ENCODE measurements around the gene DOCK10.

DNA sequence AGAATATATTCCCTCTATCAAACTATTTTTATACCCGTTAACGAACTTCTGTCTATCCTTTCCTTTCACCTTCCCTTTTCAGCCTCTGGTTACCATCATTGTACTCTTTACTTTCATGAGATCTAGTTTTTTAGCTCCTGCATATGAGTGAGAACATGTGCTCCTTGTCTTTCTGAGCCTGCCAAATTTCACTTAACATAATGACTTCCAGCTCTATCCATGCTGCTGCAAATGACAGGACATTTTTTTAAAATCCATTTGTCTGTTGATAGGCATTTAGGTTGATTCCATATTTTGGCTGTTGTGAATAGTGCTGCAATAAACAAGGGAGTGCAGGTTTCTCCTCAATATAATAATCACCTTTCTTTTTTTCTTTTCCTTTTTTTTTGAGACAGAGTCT lies 317.9 kb downstream of the DOCK10 start:
- TF ChIP-seq EP300 (IDR thresholded peaks at IDR 0.05; ENCODE audit: borderline replicate concordance) = no peak
- no peak for TF ChIP-seq YY1 (IDR thresholded peaks at IDR 0.05; ENCODE audit: low read depth)
- TF ChIP-seq CEBPB (IDR thresholded peaks at IDR 0.05) = no peak

All from Ishikawa (cell line).